Astrocyte of the spinal cord (primary cell): ENCODE results near the gene SLC5A10.
"Not testable (repeated sequence)": the region's sequence is repeated elsewhere in the genome, so short reads cannot be mapped to it uniquely, and the experiment has no call there.

Source experiments
- DNase-seq: peaks from one replicate; pipeline ENCODE4 v3.0.0; 2011; ENCODE audit warnings: low read depth, low spot score
- H3K4me3 ChIP-seq: 2 replicates; pipeline ENCODE4 v1.5.1; 2011; ENCODE audit warnings: low read depth, mild to moderate bottlenecking, low read length, moderate library complexity
- in situ Hi-C: cut with HindIII; loops from 2 replicates; pipeline ENCODE4 v1.10.0; 2017; ENCODE audit warnings: low sequenced_read_pairs
- TF ChIP-seq, protein P1 (sequence below): IDR thresholded peaks from 2 replicates; pipeline ENCODE4 v1.5.1; 2012; ENCODE audit warnings: low read depth, mild to moderate bottlenecking, low read length, inconsistent platforms

Gene SLC5A10

DNA sequence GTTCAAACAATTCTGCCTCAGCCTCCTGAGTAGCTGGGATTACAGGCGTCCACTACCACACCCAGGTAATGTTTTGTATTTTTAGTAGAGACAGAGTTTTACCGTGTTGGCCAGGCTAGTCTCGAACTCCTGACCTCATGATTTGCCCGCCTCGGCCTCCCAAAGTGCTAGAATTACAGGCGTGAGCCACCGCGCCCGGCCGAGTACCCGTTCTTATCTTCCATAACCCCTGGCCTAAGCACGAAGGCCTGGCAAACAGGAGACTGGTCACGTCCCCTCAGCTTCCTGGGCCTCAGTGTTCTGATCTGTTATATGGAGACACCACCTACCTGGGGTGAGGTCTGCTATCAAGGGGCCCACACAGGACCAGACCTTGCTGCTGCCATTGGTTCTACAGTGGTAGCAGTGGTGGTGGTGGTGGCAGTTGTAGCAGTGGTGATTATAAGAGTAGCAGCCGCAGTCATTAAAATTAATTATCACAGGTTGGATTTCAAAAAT is 1.3 kb downstream of the SLC5A10 start:
- no peak for DNase-seq
- H3K4me3 ChIP-seq: no peak overlapping the region
- TF ChIP-seq, protein P1, sequence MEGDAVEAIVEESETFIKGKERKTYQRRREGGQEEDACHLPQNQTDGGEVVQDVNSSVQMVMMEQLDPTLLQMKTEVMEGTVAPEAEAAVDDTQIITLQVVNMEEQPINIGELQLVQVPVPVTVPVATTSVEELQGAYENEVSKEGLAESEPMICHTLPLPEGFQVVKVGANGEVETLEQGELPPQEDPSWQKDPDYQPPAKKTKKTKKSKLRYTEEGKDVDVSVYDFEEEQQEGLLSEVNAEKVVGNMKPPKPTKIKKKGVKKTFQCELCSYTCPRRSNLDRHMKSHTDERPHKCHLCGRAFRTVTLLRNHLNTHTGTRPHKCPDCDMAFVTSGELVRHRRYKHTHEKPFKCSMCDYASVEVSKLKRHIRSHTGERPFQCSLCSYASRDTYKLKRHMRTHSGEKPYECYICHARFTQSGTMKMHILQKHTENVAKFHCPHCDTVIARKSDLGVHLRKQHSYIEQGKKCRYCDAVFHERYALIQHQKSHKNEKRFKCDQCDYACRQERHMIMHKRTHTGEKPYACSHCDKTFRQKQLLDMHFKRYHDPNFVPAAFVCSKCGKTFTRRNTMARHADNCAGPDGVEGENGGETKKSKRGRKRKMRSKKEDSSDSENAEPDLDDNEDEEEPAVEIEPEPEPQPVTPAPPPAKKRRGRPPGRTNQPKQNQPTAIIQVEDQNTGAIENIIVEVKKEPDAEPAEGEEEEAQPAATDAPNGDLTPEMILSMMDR: no peak
- in situ Hi-C loops: no loop called here

DNA sequence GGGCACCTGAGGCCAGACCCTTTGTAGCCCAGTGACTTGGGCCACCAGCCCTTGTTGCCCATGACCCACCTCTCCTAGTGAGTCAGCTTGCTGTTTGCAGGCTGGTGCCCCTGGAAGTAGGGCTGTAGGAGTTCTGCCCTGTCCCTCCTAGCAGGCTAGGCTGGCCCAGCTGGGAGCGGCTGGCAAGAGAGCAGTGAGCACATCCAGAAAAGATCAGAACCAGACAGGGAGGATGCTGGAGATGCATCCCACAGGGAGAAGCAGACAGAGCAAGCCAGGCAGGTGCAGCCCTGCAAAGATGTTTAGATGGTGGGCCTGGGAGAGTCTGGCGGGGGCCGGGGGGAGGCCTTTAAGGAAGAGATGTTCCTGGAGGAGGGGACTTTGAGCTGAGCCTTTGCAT is 2.4 kb downstream of the SLC5A10 start:
- DNase-seq: no peak
- no peak overlapping the region for H3K4me3 ChIP-seq
- in situ Hi-C loops: no loop called here
- TF ChIP-seq, protein P1: no peak

DNA sequence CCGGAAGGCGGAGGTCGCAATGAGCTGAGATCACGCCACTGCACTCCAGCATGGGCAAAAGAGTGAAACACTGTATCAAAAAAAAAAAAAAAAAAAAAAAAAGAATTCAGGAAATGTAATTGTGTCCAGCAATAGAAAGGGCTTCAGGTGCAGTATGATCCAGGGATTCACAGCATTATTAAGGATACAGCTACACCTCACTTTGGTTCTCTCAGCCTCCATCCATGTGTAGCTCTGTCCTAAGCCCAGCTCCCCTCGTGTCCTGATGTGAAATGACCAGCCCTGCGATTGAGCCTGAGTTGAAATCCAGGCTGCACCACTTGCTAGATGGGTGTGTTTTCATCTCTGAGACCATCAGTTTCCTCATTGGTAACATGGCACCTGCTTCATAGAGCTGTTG is 3.0 kb downstream of the SLC5A10 start:
- in situ Hi-C loops: no loop called here
- no peak overlapping the region for H3K4me3 ChIP-seq
- no peak for DNase-seq
- TF ChIP-seq, protein P1: no peak

DNA sequence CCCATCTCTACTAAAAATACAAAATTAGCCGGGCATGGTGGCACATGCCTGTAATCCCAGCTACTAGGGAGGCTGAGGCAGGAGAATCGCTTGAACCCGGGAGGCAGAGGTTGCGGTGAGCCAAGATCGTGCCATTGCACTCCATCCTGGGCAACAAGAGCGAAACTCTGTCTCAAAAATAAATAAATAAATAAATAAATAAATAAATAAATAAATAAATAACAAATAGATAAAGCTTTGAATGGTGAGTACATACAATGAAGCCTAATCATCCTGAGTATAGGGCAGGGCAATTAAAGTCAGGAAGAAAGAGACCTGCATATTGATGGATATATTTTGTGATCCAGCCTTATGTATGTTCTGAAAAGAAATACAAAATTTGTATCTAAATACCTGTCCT is 4.1 kb downstream of the SLC5A10 start:
- H3K4me3 ChIP-seq, in situ Hi-C loops, DNase-seq: not testable (repeated sequence)

DNA sequence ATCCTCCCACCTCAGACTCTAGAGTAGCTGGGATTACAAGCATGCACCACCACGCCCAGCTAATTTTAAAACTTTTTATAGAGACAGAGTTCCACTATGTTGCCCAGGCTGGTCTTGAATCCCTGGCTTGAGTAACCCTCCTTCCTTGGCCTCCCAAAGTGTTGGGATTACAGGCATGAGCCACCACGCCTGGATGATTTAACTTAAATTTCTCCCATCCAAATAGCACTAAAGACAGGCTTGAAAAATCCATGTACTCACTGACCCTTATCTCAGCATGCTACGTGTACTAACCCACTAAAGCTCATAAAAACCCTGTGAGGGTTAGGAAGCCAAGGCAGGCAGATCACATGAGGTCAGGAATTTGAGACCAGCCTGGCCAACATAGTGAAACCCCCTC is 4.6 kb downstream of the SLC5A10 start:
- in situ Hi-C loops: no loop called here
- TF ChIP-seq, protein P1: no peak
- no peak overlapping the region for H3K4me3 ChIP-seq
- no peak for DNase-seq

DNA sequence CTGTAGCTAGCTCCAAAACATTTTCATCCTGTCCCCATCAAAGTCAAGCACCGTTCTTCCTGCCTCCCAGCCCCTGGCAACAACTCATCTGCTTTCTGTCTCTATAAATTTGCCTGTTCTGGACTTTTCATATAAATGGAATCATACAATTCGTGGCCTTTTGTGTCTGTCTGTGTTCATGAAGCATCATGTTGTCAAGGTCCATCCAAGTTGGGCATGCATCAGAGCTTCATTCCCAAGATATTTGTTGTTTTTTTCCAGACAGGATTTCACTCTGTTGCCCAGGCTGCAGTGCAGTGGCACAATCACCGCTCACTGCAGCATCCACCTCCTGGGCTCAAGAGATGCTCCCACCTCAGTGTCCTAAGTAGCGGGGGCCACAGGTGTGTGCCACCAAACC is 5.9 kb downstream of the SLC5A10 start:
- TF ChIP-seq, protein P1: no peak
- DNase-seq: no peak
- H3K4me3 ChIP-seq: no peak overlapping the region
- in situ Hi-C loops: no loop called here

DNA sequence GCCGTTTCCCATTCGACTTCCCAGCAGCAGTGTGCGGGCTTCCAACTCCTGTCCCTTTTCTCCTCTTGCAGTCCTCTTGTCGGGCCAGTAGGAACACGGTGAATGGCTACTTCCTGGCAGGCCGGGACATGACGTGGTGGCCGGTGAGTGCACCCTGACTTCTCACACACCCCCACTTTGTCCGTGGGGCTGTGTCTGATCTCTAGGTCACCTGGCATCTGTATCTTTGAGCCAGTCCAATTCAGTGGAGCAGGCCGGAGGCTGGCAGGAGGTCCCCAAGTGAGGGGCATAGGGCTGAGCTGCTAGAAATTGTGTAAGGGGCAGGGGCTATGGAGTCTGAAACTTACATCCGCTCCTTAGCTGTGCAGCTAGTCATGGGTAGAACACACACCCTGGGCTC is 6.6 kb downstream of the SLC5A10 start:
- in situ Hi-C loops: no loop called here
- DNase-seq: no peak
- TF ChIP-seq, protein P1: no peak
- H3K4me3 ChIP-seq: no peak overlapping the region
